HG02970 (cell line): ENCODE measurements around the gene SPOCK1.

ENCODE experiments used
- ATAC-seq: cut with Tn5 transposase; IDR thresholded peaks from one replicate; pipeline ENCODE4 v1.9.1; 2021; ENCODE audit warnings: mild to moderate bottlenecking, moderate library complexity, moderate number of reproducible peaks; ENCODE audit not compliant: unreplicated experiment, low FRiP score

SPOCK1 gene

GRCh38 chr5:137496919-137497318, 2.2 kb downstream of the SPOCK1 start:
- ATAC-seq: no peak

DNA sequence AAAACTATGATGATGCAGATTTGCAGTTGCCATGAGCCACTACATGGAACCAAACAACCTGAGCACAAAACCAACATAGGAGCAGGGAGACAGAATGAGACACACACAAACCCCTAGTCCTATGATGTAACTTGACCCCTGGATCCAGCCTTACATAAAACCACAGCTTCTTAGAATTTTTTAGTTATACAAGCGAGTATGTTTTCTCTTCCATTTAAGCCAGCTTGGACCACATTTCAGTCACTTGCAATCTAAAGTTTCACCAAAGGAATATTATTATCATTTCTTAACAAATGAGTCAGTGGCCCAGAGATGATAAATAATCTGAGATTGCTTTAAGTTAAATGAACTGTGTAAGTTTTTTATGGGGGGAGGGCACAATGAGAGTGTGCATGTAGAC, 6.8 kb downstream of the SPOCK1 start:
- ATAC-seq: no peak

- ATAC-seq: no peak
Observed at GRCh38 chr5:137491121-137491520, 8.0 kb downstream of the SPOCK1 start.

GRCh38 chr5:137490591-137490990, 8.5 kb downstream of the SPOCK1 start:
- ATAC-seq: no peak

- no peak for ATAC-seq
Observed at GRCh38 chr5:137488974-137489373, 10.2 kb downstream of the SPOCK1 start.

- no peak for ATAC-seq
Observed at GRCh38 chr5:137488516-137488915, 10.6 kb downstream of the SPOCK1 start.

DNA sequence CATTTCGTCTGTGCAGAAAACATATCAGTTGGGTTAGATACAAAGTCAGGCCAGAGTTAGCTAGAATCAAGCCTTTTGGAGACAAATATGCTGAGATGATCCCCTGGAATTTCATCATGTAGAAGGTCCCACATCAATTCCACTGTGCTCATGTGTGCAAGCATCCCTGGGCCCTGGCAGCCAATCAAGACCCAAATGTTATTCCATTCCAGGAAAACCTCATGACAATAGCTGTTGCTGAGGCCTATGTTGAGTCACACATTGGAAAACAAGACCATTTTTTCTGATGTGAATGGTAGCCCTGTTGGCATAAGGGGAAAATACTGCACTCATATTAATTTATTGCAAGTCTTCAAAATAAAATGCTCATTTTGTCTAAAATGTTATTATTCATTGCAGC, 11.5 kb downstream of the SPOCK1 start:
- no peak for ATAC-seq

- ATAC-seq: no peak
Observed at GRCh38 chr5:137486707-137487106, 12.4 kb downstream of the SPOCK1 start.

GRCh38 chr5:137481596-137481995, 17.5 kb downstream of the SPOCK1 start:
- ATAC-seq: no peak

GRCh38 chr5:137478043-137478442, 21.1 kb downstream of the SPOCK1 start:
- ATAC-seq: no peak

- no peak for ATAC-seq
Observed at GRCh38 chr5:137470921-137471220, 28.3 kb downstream of the SPOCK1 start.

- ATAC-seq: no peak
Observed at GRCh38 chr5:137470111-137470920, 28.8 kb downstream of the SPOCK1 start.

- ATAC-seq: no peak
Observed at GRCh38 chr5:137466889-137467288, 32.2 kb downstream of the SPOCK1 start.

DNA sequence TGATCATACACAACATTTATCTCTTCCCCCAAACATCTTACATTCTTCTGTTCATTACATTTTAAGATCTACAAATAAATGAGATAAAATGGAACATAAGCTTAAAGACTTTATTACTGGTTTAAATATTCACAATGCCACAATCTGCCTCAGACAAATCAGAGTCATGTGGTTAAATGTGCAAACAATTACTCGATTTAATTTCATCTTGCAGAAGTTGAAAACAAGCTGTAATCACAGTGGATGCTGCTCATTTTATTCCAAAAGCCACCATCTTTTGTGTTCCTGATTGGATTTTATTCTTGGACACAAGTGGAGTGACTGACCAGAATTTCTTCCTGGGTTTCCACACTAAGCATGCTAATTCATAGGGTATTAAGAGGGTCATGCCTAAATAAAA, 33.2 kb downstream of the SPOCK1 start:
- ATAC-seq: no peak

DNA sequence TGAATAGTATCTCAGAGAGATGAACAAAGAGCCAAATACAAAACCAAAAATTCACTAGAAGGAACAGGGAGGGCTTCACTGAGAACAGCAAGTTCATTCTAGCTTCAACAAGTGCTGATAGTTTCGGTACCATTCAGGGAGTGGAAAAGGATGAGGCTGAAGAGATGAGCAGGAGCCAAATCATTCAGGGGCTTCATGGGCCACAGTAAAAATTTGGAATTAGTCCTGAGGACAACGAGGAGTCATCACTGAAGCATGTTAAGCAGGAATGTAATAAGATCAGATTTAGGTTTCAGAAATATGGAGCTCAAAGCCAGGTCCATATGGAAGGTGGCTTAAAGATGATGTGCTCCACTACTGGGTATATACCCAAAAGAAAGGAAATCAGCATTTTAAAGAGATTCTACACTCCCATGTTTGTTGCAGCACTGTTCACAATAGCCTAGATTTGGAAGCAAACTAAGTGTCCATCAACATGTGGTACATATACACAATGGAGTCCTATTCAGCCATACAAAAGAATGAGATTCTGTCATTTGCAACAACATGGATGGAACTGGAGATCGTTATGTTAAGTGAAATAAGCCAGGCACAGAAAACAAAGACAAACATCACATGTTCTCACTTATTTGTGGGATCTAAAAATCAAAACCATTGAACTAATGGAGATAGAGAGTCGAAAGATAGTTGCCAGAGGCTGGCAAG, 36.2 kb downstream of the SPOCK1 start:
- no peak for ATAC-seq

DNA sequence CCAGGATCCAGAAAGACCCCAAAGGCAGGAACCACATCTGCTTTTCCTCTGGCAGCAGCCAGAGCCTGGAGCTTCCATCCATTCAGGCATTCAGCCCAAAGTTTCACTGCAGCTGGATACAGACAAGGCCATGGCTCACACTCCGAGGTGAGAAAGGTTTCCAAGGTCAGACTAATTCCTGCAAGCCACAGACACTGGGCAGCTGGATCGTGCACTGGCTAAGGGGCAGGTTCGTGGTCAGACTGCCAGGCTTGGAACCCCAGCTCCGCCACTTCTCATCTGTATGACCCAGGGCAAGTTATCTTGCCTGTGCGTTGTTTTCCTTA, 36.9 kb downstream of the SPOCK1 start:
- no peak for ATAC-seq

GRCh38 chr5:137461391-137462264, 37.5 kb downstream of the SPOCK1 start:
- no peak for ATAC-seq

DNA sequence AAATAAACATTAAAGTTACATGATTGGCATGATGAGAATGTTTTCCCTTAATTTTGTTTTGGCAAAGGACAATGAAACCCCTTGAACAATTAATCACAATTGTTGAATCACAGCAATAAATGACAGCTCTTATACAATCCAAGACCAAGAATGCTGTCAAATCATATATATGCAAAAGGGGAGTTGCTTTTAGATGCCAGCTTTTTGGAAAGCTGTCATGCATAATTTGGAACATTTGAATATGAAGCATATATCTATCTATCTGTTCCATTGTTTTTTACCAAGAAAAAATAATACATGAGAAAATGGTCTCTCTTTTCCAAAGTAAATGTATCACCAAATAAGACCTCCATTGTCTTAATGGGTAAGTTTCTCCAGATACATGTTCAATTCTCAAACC, 44.5 kb downstream of the SPOCK1 start:
- ATAC-seq: no peak

GRCh38 chr5:137453483-137454080, 45.5 kb downstream of the SPOCK1 start:
- no peak for ATAC-seq

DNA sequence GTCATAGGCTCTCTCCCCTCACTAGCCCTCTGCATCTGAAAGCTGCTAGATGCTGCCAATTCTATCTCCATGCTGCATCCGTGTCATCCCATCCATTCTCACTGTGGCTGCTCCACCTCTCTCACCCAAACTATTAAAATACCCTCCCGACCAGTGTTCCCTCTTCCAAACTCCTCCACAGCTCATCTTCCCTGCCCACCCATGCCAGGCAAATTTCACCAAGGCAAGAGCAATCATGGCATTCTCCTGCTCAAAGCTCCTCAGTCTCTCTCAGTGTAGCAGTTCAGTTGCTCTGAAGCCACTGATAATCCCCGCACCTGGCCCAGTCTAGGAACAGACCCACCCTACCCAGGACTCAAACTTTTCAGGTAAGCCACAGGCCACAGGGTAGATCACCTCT, 48.4 kb downstream of the SPOCK1 start:
- no peak for ATAC-seq

DNA sequence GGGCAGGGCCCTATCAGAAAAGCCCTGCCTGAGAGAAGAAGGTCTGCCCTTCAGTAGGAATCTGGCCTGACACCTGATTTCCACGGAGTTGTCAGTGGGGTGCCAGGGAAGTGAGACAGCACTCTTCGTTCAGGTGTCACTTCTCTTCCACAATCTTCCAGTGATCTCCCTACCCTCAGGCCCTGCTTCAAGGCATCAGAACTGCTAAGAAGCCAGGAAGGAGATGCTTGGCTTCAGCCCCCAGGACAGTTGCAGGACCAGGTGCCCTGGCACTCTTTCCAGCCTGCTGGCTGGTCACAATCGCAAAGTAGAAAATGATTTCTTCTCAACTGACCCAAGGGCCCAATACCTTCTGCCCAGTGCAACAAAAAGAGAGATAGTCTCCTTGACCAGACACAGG, 50.3 kb downstream of the SPOCK1 start:
- no peak for ATAC-seq
